GM18511 (cell line): ENCODE results near the gene DIAPH2.
A peak's percentile ranks its signal among the peaks of the same experiment; 100 is the strongest.
"Not testable (repeated sequence)": the region's sequence is repeated elsewhere in the genome, so short reads cannot be mapped to it uniquely, and the experiment has no call there.

ENCODE experiments used
- ATAC-seq: cut with Tn5 transposase; IDR thresholded peaks from one replicate; pipeline ENCODE4 v1.9.1; 2021; ENCODE audit warnings: mild to moderate bottlenecking, moderate library complexity; ENCODE audit not compliant: unreplicated experiment

DIAPH2 gene

DNA sequence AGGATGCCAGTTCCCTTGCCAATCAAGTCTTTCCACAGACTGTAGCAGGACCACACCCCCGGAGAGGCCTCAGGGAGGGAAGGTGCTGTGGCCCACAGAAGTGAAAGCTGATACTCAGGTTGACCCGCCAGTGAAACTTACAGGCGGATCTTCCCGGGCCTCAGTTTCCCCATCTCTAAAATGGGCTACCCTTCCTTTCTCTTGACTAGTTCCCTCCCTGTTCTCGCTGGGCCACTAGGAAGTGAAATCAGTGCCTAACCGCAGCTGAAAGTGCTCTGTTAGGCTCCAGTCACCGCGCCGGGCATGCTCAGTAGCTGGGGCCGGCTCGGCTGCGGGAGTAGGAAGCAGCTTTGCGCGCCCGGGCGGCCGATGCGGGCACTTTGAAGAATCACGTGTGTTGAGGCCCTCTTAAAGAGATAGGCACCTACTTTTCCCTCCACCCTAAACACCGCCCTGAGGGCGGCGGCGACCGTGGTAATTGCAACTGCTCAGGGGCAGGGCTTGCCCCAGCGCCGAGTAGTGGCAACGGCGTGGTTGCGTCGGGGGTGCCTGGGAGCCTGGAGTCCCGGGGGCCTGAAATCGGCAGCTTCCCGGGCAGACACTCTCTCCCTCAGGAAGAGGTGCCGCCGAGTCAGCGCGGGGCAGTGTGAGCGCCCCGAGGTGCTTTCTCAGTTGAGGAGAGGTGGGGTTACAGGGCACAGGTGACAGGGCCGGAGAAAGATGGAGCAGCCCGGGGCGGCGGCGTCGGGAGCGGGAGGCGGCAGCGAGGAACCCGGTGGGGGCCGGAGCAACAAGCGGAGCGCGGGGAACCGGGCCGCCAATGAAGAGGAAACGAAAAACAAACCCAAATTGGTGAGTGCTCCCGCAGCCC is at the start of gene DIAPH2:
Gene DIAPH2, plus strand, starts transcription at position 504 of the 871 bp plus-strand sequence.
- ATAC-seq, result peak; percentile 79

DNA sequence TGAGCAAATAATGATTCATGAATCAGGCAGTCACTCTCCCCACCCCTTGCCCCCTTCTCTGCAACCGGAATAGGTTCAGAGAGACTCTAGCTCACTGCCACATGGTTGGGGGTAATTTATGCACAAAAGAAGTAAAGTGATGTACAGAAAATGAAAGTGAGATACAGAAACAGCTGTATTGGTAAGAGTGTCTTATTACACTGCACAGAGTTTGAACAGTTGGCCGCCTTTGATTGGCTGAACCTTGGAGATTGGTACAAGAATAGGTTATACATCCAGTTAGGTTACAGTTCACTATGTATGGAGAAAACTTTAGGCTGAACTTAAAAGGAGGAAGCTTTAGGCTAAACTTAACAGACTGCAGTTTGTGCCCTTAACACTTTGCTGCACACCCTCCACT is 34.6 kb upstream of the DIAPH2 start:
- peak; percentile 43 for ATAC-seq

DNA sequence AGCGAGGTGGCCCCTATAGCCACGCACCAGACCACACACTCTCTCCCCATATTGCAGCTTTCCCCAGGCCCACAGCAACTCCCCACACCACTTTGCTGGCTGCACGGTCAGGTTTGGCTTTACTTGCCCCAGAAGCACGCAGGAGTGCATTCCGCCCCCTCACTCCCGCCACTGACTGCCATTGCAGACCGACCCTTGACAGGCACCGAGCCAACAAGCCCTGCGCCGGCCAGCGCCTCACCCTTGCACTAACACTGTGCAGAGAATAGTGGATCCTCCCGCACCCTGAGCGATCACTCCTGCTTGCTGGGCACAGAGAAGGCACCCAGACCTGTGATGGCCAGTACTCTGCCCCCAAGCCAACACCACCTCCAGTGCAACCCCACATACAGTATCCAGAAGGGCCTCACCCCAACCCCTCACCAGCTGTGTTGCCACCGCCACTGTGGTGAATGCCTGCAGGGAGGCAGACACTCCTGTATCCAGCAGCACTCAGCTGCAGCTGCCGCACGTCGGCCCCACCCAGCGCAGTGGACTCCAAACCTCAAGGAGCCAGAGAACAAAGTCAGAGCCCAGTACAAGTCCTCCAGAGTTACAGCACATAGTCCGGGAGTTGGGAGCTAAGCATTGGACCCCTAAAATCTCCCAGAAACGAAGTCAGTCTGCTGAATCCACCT is 28.6 kb upstream of the DIAPH2 start:
- ATAC-seq, result no peak

DNA sequence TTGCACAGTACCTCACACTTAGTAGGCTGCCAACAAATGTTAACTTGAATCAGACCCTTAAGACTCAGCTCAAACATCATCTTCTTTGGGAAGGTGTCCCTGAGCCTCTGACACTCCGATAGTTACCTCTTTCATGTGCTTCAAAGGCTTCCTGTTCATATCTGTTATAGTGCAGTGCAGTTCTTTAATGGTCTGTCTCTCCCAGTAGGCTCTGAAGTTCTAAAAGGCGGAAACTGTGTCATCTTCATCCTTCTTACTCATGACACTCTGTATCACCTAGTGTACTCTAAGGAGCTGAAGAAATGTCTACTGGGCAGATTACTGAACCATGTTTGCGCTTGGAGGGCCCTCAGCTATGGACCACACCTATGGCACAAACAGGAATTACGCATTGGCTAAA is 2.1 kb upstream of the DIAPH2 start:
- ATAC-seq, result no peak

DNA sequence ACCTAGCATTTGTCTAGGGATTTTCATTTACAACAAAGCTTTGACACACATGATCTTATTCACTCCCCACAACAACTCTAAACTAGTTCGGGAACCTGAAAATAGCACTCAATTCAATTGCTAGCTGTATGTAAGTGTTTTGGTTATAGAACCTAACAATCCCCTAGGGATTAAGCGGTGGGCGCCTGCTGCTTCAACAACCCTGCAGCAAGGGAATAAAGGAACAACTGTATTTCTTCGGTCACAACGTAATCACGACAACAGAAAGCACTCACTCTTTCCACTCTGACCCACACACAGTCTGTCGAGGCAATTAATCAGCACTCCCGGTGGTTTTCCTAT is 674 bp upstream of the DIAPH2 start:
- ATAC-seq, result peak; percentile 16

DNA sequence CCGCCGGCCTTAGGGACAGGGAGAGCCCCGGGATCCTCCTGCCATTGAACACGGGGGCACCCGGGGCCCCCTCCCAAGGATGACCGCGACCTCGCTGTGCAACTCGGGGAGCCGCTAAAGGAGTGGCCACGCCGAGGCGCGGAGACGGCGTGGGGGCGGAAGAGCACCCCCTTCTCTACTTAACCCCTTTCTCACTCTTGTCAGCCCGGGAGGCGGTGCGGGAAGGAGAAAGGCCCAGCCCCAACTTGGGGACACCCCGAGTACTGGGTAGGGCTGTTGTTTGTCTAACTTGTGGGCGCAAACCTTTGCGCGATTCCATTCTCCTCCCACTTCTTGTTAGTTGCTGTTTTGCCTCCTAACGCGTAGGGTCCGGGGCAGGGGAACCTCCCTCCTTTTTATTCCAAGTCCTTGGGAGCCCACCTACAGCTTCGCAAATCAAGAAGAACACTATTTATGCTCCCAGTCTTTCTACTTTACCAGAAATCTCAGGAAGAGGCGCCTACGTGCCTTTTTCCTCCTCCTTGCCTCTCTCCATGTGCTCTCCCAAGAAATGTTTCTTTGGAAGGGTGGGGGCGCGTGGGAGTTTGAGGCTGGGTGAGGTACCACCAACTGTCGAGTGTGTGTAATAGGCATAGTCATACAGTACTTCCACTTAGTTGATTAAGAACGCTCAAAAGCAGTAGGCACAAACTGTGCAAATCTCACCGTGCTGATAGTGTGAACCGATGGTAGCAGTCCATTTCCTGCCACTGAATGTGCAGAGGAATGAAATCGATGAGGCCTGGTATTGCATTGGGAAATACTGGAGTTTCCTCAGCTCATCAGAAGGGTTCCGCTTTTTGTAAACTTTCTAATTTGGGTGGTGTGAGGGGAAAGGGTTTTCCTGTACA is 813 bp downstream of the DIAPH2 start:
- peak; percentile 42 for ATAC-seq

DNA sequence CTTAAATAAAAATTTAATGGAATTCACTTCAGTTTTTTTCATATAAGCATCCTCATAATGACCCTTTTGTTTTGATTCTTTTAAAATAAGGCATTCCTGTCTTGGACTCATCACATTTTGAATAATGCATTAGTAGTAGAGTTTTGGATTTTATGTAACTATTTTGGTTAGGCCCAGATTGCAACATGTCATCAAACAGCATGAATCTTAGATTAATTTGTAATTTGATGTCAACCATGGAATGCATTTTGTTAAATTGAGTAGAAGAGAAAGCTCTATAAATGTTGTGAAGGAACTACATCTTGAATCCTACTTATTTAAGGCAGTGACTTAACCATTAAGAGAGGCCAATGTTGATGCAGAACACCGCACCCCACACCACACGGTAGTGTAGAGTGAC is 3.1 kb downstream of the DIAPH2 start:
- no peak for ATAC-seq

DNA sequence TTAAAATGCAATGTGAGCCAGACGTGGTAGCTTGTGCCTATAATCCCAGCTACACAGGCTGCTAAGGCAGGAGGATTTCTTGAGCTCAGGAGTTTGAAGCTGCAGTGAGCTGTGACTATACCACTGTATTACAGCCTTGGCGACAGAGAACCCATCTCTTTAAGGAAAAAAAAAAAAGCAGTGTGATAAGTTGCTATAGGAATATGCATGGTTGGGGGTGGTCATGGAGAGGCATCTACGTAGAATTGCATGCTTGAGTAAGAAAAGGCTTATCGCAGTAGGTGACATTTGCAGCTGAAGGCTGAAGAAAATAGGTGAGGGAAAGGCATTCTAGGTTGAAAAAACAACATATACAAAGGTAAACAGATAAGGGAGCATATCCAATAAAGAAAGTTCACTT is 4.1 kb downstream of the DIAPH2 start:
- no peak for ATAC-seq

DNA sequence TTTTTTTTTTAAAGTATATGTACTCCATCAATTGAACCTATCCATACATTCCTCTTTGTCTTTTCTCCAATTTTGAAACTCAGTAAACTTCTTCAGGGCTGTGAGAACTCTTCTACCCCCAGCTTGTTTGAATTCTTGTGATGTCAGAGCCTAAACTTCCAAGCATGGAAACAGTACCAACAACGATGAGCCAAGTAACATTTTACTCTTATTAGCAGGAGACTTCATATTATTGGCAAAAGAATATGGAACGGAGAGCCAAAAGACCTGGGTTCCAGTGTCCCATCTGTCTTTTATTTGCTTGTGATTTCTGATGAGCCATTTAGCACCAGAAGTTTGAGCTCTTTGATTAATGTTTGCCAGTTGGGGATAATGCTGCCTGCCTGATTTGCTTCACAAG is 5.3 kb downstream of the DIAPH2 start:
- ATAC-seq, result no peak

DNA sequence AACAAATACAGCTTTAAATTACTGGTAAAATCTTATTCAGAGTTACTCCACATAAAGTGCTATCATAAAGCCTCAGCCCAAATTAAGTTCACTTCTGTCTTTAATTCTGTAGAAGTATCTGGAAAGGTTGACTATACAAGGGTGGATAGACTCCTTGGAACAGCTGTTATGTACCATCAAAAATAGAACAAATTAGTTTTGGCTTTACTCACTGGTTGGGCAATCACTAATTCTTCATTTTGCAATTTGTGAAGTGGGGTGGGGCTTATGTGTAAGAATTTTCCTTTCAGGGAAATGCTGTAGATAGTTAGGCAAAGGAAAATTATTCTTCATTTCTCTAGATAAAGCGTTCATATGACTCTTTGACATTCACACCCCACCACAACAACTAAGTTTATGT is 7.8 kb downstream of the DIAPH2 start:
- no peak for ATAC-seq

DNA sequence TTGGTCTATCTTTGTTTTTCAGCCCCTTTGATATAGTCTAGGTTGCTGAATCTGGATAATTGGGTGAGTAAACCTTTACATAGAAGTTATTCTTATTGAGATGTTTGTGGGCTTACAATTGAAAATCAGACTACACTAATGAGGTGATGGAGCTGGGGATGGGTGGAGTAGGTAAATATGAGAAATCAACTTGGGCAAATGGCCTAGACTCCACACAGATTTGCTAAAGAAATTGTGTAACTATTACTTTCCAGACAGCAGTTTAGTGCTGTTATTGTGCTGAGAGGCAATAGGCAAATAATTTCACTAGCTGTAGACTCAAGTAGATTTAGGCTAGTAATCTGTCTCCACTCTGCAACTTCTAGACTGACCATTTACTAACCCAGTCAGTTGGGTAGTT is 8.2 kb downstream of the DIAPH2 start:
- no peak for ATAC-seq

DNA sequence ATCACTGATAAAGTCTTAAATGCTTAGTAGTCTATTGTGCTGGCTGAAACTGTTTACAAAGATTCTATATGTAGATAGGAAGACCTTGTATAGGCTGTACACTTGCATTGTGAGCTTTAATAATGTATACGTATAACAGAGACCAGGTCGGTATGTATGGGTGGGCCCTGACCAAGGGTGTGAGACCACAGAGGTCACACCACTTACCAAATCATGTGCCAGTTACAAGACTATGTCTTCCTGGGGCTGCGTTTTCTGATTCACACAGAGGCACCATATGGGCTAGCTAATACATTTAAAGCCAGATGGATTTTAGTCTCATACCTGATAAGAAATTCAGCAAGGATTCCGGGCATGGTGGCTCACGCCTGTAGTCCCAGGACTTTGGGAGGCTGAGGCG is 8.8 kb downstream of the DIAPH2 start:
- ATAC-seq, result no peak

DNA sequence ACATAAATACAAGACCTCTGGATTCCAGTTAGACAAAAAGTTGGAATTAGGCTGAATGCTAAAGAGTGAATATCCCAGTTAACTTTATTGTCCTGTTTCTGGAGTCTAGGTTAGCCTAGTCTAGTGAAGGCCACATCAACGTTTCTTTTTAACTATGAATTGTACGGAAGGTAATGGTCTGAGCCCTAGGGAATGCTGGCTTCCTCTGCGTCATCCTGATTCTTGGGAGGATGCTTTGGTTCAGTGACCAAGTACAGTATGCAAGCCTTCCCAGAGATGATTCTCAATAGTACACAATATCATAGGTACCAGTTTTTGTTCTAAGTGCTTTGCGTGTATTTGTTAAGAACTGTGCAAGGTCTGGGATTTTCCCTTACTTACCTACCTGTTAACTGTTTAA is 11.8 kb downstream of the DIAPH2 start:
- ATAC-seq, result no peak

DNA sequence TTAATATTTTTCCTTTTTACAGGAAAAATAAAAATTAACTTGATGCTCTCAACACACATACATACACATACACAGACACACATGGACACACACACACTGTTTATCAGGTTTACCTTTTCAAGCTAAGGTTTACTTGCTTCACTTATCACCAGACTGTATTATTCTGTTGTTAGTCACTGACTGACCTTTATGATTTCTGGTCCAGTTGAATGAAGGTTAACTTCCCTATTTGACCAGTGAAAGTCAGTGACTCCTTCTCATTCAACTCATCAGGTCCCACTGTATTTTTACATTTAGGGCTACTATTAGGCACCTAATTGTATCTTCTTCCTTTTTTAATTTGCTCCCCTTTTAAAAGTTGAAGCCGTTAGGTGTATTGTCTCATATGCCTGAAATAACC is 16.0 kb downstream of the DIAPH2 start:
- ATAC-seq, result no peak

DNA sequence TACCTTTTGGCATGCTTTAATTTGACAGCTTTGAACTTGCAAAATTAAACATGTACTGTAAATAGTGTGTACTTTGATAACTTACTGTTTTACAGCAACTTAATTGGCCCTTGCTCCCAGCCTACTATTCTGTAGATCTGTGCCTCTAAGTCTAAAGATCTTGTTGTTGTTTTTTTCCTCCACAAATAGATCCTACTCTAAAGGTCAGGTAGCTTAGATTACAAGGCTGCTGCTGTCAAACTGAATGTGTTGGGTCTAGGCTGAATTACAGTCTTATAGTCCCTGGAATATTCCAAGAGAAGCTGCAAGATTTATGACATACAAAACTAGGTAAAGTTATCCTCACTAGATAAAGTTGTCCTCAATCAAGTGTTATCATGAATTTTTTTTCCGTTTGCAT is 18.7 kb downstream of the DIAPH2 start:
- ATAC-seq, result no peak

DNA sequence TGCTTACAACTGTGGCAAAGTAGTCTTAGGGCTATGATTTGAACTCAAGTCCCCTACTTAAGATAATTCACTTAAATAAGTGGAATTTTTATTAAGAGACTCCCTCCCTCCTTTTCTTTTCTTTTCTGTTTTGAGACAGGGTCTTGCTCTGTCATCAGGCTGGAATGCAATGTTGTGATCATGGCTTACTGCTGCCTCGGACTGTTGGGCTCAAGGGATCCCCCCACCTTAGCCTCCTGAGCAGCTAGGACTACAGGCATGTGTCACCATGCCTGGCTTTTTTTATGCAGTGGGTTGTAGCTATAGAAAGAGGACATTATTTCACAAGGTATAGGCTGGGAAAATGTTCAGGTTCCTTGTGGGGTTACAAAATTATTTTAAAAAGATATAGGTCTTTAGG is 19.2 kb downstream of the DIAPH2 start:
- no peak for ATAC-seq

DNA sequence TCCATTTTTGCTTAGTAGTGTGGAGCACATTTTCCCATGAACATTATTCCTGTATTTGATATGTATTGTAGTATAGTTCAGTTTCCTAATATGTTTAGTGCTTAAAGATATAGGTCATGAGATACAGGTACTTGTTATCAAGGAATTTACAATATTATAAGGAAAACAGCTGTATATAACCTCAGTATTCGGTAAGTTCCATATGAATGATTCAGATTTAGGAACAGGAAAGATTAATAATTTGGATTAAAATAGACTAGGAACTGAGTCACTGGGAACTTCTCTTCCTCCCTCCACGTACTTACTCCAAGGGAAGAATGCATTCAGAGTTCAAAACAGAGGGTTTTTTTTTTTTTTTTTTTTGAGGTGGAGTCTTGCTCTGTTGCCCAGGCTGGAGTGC is 20.0 kb downstream of the DIAPH2 start:
- no peak for ATAC-seq

DNA sequence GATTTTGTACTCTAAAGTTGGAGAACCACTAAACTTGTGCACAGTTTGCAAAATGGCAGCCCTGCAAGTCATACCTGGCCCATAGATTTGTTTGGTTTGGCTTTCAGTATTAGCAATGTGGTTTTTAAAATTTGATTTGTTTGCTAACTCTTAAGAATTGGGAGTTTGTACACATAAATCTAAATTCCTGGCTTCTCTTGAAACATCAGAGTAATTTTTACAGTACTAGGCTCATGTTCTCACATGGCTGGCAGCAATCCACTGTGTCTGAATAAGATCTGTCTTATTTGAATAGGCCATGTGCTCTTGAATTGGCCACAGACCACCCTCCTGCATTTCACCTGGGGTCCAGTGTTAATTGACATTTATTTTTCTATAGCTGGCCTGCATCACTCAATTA is 21.3 kb downstream of the DIAPH2 start:
- ATAC-seq, result no peak

DNA sequence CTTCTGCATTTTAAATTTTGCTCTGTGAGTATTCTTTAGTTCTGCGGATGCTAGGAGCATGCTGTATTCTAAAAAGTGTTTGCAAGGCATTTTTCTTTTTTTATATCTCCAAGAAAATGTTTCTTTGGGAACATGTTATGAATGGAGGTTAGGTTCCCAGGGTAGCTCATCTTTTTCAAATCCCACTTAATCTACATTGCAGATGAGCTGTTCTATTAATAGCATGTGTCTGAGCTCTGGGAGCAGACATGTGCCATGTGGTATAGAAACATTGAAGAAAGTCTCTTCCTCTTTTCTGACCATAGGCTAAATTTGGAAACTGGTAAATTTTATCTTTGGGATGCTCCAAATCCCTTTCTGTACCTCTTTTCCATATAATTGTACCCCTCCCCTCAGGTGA is 23.2 kb downstream of the DIAPH2 start:
- no peak for ATAC-seq

DNA sequence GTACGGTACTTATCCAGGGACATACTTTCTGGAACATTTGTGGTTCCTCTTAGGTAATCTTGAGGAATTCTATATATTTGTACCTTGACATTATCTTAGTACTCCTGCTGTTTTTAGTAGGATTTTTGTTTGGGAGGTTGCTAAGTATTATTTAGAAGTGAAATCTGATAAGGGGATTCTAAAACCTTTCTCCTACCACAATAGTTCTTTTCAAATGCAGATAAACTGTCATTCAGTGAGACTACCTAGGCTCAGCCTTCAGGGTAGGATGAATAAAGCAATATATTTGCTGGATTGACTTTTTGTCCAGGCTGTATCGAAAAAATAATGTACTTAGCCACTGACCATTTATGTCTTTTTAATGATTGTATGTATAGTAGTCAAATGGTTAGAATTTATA is 25.4 kb downstream of the DIAPH2 start:
- no peak for ATAC-seq

DNA sequence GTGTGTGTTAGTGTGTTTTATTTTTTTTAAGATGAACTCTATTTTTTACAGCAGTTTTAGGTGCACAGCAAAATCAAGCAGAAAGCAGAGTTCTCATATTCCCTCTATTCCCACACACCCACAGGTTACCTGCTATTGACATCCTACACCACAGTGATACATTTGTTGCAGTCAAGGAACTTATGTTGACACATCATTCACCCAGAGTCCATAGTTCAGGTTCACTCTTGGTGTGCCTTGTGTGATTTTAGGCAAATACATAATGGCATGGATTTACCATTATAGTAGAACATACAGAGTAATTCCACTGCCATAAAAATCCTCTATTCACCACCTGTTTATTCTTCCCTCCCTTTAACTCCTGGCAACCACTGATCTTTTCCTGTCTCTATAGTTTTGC is 28.7 kb downstream of the DIAPH2 start:
- ATAC-seq, result no peak

DNA sequence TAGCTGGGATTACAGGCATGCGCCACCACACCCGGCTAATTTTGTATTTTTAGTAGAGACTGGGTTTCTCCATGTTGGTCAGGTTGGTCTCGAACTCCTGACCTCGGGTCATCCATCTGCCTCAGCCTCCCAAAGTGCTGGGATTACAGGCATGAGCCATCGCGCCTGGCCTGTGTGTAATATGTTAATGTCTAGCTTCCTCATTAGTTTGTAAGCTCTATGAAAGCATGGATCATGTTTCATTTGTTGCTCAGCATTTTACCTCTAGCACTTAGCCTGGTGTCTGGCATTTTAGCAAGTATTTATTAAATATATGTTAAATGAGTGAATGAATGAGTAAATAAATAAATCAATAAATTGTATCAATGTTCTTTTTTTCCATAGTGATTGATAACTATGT is 29.8 kb downstream of the DIAPH2 start:
- not testable (repeated sequence) for ATAC-seq
